H9 (cell line): ENCODE results near the gene PRR36. TPM values are rescaled to one million over a fixed set of nuclear protein-coding genes. Genes with fewer than 3 reads are reported as not detected.

Experiments used
- DNase-seq: peaks from one replicate; pipeline ENCODE4 v3.0.0-alpha.2; 2017
- H2AFZ ChIP-seq: one replicate; pipeline ENCODE4 v1.6.1; 2013; ENCODE audit warnings: mild to moderate bottlenecking, low read length, control low read depth, moderate library complexity
- H2AK5ac ChIP-seq: 2 replicates; pipeline ENCODE4 v1.6.1; 2013; ENCODE audit warnings: low read length, control low read depth, mixed read lengths; ENCODE audit not compliant: insufficient read length
- H2BK120ac ChIP-seq: one replicate; pipeline ENCODE4 v1.6.1; 2013; ENCODE audit warnings: low read depth, mild to moderate bottlenecking, low read length, control low read depth, inconsistent platforms; ENCODE audit not compliant: poor library complexity, severe bottlenecking
- H2BK12ac ChIP-seq: 2 replicates; pipeline ENCODE4 v1.6.1; 2013; ENCODE audit warnings: low read length, control low read depth, mixed read lengths, low read depth; ENCODE audit not compliant: insufficient read length
- H2BK15ac ChIP-seq: 2 replicates; pipeline ENCODE4 v1.6.1; 2013; ENCODE audit warnings: low read depth, low read length, control low read depth
- H2BK20ac ChIP-seq: one replicate; pipeline ENCODE4 v1.6.1; 2013; ENCODE audit warnings: low read depth, mild to moderate bottlenecking, low read length, control low read depth, inconsistent platforms; ENCODE audit not compliant: poor library complexity, severe bottlenecking
- H2BK5ac ChIP-seq: 2 replicates; pipeline ENCODE4 v1.6.1; 2013; ENCODE audit warnings: low read length, control low read depth, mixed read lengths; ENCODE audit not compliant: insufficient read length
- H3K14ac ChIP-seq: 2 replicates; pipeline ENCODE4 v1.6.1; 2013; ENCODE audit warnings: low read length, control low read depth; ENCODE audit not compliant: insufficient read depth
- H3K18ac ChIP-seq: 2 replicates; pipeline ENCODE4 v1.6.1; 2013; ENCODE audit warnings: low read depth, mild to moderate bottlenecking, mixed read lengths, low read length, control low read depth; ENCODE audit not compliant: insufficient read length
- H3K23ac ChIP-seq: 2 replicates; pipeline ENCODE4 v1.6.1; 2013; ENCODE audit warnings: low read length, control low read depth, mixed read lengths, low read depth; ENCODE audit not compliant: insufficient read length
- H3K23me2 ChIP-seq: 2 replicates; pipeline ENCODE4 v1.6.1; 2013; ENCODE audit warnings: low read depth, mild to moderate bottlenecking, mixed read lengths, low read length, control low read depth; ENCODE audit not compliant: insufficient read length, poor library complexity, severe bottlenecking
- H3K27ac ChIP-seq: 2 replicates; pipeline ENCODE4 v1.5.1; 2013; ENCODE audit warnings: low read length, control low read depth, mixed read lengths, low read depth; ENCODE audit not compliant: insufficient read length
- H3K27me3 ChIP-seq: 2 replicates; pipeline ENCODE4 v1.6.1; 2013; ENCODE audit warnings: low read length, control low read depth, inconsistent platforms; ENCODE audit not compliant: insufficient read depth
- H3K4ac ChIP-seq: 2 replicates; pipeline ENCODE4 v1.6.1; 2013; ENCODE audit warnings: low read depth, mild to moderate bottlenecking, control low read depth, inconsistent platforms, low read length, moderate library complexity
- H3K4me1 ChIP-seq: 2 replicates; pipeline ENCODE4 v1.6.1; 2013; ENCODE audit warnings: low read length, control low read depth, inconsistent platforms; ENCODE audit not compliant: insufficient read depth
- H3K4me2 ChIP-seq: 2 replicates; pipeline ENCODE4 v1.6.1; 2013; ENCODE audit warnings: low read length, control low read depth, mixed read lengths; ENCODE audit not compliant: insufficient read length, insufficient read depth
- H3K56ac ChIP-seq: 2 replicates; pipeline ENCODE4 v1.6.1; 2013; ENCODE audit warnings: low read depth, mild to moderate bottlenecking, mixed read lengths, low read length, control low read depth; ENCODE audit not compliant: insufficient read length
- H3K79me1 ChIP-seq: 2 replicates; pipeline ENCODE4 v1.6.1; 2013; ENCODE audit warnings: low read depth, mild to moderate bottlenecking, moderate library complexity, low read length, control low read depth, inconsistent platforms; ENCODE audit not compliant: insufficient read depth, poor library complexity, severe bottlenecking
- H3K79me2 ChIP-seq: 2 replicates; pipeline ENCODE4 v1.6.1; 2013; ENCODE audit warnings: low read length, control low read depth, inconsistent platforms; ENCODE audit not compliant: insufficient read depth
- H3K9ac ChIP-seq: 2 replicates; pipeline ENCODE4 v1.6.1; 2013; ENCODE audit warnings: low read length, control low read depth, mixed read lengths; ENCODE audit not compliant: insufficient read length; ENCODE audit errors: extremely low read depth
- H3K9me3 ChIP-seq: one replicate; pipeline ENCODE4 v1.6.1; 2013; ENCODE audit warnings: low read depth, low read length, inconsistent platforms; ENCODE audit not compliant: control insufficient read depth
- H3T11ph ChIP-seq: one replicate; pipeline ENCODE4 v1.6.1; 2013; ENCODE audit warnings: mild to moderate bottlenecking, low read length, control low read depth, inconsistent platforms
- H4K20me1 ChIP-seq: one replicate; pipeline ENCODE4 v1.6.1; 2013; ENCODE audit not compliant: control insufficient read depth, insufficient read length, insufficient read depth
- H4K5ac ChIP-seq: 2 replicates; pipeline ENCODE4 v1.6.1; 2013; ENCODE audit warnings: low read depth, mild to moderate bottlenecking, mixed read lengths, low read length, control low read depth; ENCODE audit not compliant: insufficient read length
- H4K8ac ChIP-seq: replicated peaks from 2 replicates; pipeline ENCODE4 v1.6.1; 2013; ENCODE audit warnings: low read length, control low read depth, mixed read lengths, low read depth; ENCODE audit not compliant: insufficient read length
- H4K91ac ChIP-seq: 2 replicates; pipeline ENCODE4 v1.6.1; 2013; ENCODE audit warnings: low read depth, mild to moderate bottlenecking, moderate library complexity, mixed read lengths, low read length, control low read depth; ENCODE audit not compliant: insufficient read length
- H3K27ac Mint-ChIP-seq, 3 experiments: 2 replicates in 2 of 3; 3 replicates in 1 of 3; pipeline ENCODE4 v1.8.0; 2020 to 2021; ENCODE audit warnings: mixed read lengths in 3 of 3, mild to moderate bottlenecking in 1 of 3, moderate library complexity in 1 of 3
- H3K27me3 Mint-ChIP-seq: 2 replicates; pipeline ENCODE4 v1.8.0; 2021; ENCODE audit warnings: low read depth, mild to moderate bottlenecking, moderate library complexity, mixed read lengths
- H3K36me3 Mint-ChIP-seq, 3 experiments: 2 replicates in 2 of 3; 3 replicates in 1 of 3; pipeline ENCODE4 v1.8.0; 2020 to 2021; ENCODE audit warnings: low read depth in 3 of 3, mixed read lengths in 3 of 3; ENCODE audit not compliant: insufficient read depth in 1 of 3
- H3K4me1 Mint-ChIP-seq, 2 experiments: 2 replicates each; pipeline ENCODE4 v1.8.0; 2020; ENCODE audit warnings: mixed read lengths in 2 of 2
- H3K4me3 Mint-ChIP-seq, 2 experiments: 2 replicates in 1 of 2; 3 replicates in 1 of 2; pipeline ENCODE4 v1.8.0; 2020 to 2021; ENCODE audit warnings: mild to moderate bottlenecking in 2 of 2, mixed read lengths in 2 of 2, moderate library complexity in 1 of 2
- H3K9me3 Mint-ChIP-seq, 2 experiments: 2 replicates in 1 of 2; 3 replicates in 1 of 2; pipeline ENCODE4 v1.8.0; 2020; ENCODE audit warnings: mild to moderate bottlenecking in 2 of 2, mixed read lengths in 2 of 2, moderate library complexity in 1 of 2
- WGBS: extraction: QIAGEN DNeasy Blood & Tissue Kit; methylation state at CpG from one replicate; pipeline ENCODE4 v1.1.7; 2013; ENCODE audit warnings: missing lambda C conversion rate, low lambda C conversion rate, mixed read lengths; ENCODE audit not compliant: insufficient read length; ENCODE audit errors: extremely low coverage; 5-methylcytosine and 5-hydroxymethylcytosine counted together
- total RNA-seq: library from RNA; stranded (reverse); gene quantifications from 2 replicates; pipeline ENCODE4 v1.2.1, GENCODE V29; 2021
- TF ChIP-seq, protein P1 (sequence below): fragments of 200-600 bp; sonication (generic); conservative IDR thresholded peaks from 3 replicates; pipeline ENCODE4 v1.8.0; 2021; ENCODE audit warnings: antibody characterized with exemption, mild to moderate bottlenecking

Gene PRR36
- total RNA-seq, 1 experiment from 2014 or later, result 20.4 TPM

DNA sequence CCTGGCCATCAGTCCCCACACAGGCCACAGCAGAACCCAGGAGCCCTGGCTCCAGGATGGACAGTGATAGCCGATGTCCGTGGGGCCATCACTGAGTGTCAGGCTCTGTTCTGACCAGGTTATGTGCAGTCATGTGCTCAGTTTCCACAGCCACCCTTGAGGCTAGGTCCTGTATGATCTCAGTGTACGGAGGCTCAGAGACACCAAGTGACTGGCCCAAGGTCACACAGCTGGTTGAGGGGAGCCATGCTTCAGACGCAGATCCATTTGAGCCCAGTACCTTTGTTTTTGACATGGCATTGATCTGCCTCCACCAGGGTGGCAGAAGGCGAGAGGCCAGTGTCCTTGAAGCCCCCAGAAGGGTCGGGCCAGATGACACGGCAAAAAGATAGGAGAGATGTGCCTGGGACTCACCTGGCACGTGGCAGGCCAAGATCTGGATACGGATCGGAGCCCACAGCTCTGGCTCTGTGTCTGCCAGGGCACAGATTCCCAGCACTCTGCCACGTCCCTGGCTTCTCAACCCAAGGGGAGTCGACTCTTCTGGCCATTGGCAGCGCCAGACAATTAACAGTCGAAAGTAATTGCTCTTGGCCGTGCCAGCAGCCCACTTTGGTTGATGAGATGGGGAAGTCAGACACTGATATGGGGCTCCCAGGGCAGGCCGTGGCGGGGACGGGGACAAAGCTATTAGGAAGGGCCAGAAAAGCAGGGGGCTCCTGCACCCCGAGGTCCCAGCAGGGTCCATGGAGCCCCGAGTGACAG lies 28.6 kb downstream of the PRR36 start:
- Histone ChIP-seq H3T11ph (no peak overlapping the region), H4K20me1 (peaks cover 5% of the 10 kb centered on the region), H3K9ac (no peak overlapping the region), H3K18ac (no peak overlapping the region), H2AFZ (no peak overlapping the region), H3K9me3 (no peaks in the 10 kb centered on the region), H3K79me2 (no peaks in the 10 kb centered on the region), H3K4ac (no peak overlapping the region), H2BK120ac (no peak overlapping the region), H2BK20ac (no peak overlapping the region), H3K27me3 (no peaks in the 10 kb centered on the region), H4K5ac (no peak overlapping the region), H4K8ac (no peak overlapping the region), H2BK12ac (no peak overlapping the region), H4K91ac (no peak overlapping the region), H3K4me2 (no peak overlapping the region), H3K79me1 (no peaks in the 10 kb centered on the region), H3K14ac (no peak overlapping the region), H2AK5ac (no peak overlapping the region), H2BK5ac (no peak overlapping the region), H3K56ac (no peak overlapping the region), H3K23ac (no peak overlapping the region), H3K27ac (no peak overlapping the region), H3K23me2 (no peaks in the 10 kb centered on the region), H3K4me1 (no peaks in the 10 kb centered on the region), H2BK15ac (no peak overlapping the region)
- peak; percentile 20 for DNase-seq
- H3K4me1 Mint-ChIP-seq, result no peaks in the 10 kb centered on the region
- WGBS, result no CpG with 5 or more reads among the region's 20 CpGs
- H3K27ac Mint-ChIP-seq, result no peak overlapping the region; a peak in 1 of 7 replicates
- H3K36me3 Mint-ChIP-seq, result no peaks in the 10 kb centered on the region
- TF ChIP-seq, protein P1, sequence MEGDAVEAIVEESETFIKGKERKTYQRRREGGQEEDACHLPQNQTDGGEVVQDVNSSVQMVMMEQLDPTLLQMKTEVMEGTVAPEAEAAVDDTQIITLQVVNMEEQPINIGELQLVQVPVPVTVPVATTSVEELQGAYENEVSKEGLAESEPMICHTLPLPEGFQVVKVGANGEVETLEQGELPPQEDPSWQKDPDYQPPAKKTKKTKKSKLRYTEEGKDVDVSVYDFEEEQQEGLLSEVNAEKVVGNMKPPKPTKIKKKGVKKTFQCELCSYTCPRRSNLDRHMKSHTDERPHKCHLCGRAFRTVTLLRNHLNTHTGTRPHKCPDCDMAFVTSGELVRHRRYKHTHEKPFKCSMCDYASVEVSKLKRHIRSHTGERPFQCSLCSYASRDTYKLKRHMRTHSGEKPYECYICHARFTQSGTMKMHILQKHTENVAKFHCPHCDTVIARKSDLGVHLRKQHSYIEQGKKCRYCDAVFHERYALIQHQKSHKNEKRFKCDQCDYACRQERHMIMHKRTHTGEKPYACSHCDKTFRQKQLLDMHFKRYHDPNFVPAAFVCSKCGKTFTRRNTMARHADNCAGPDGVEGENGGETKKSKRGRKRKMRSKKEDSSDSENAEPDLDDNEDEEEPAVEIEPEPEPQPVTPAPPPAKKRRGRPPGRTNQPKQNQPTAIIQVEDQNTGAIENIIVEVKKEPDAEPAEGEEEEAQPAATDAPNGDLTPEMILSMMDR, result no peak
- peaks cover 11% of the 10 kb centered on the region for H3K27me3 Mint-ChIP-seq
- H3K4me3 Mint-ChIP-seq, result no peak overlapping the region
- peaks cover 0 to 3% of the 10 kb centered on the region in 2 experiments; a peak in 1 of 5 replicates for H3K9me3 Mint-ChIP-seq
